ENCODE data around the gene CYP26B1.

The CYP26B1 gene

GRCh38 chr2:72133721-72134407 is 13.8 kb downstream of the CYP26B1 start:
- Histone ChIP-seq H3K27me3 (replicated peaks in 2 of 5; ENCODE audit: control insufficient read depth in 4 of 5, insufficient read depth in 5 of 5, low read length in 4 of 5) (peaks cover 0 to 24% (median 7%) of the 10 kb centered on the region in 5 experiments), H3K36me3 (ENCODE audit: control insufficient read depth in 4 of 4, insufficient read depth in 4 of 4, low read length in 3 of 4) (no peaks in the 10 kb centered on the region), H3K27ac (ENCODE audit: insufficient read depth in 1 of 2, low read depth in 1 of 2, low read length in 2 of 2, poor library complexity in 1 of 2, severe bottlenecking in 2 of 2) (no peak overlapping the region), H3K4me1 (ENCODE audit: control extremely low read depth in 1 of 4, control insufficient read depth in 4 of 4, insufficient read depth in 4 of 4, low read length in 3 of 4) (no peaks in the 10 kb centered on the region), H3K4me3 (ENCODE audit: control insufficient read depth in 1 of 7, extremely low read depth in 1 of 7, insufficient read depth in 4 of 7, low read depth in 2 of 7, low read length in 6 of 7) (no peak overlapping the region), H3K9me3 (ENCODE audit: control extremely low read depth in 1 of 5, control insufficient read depth in 4 of 5, insufficient read depth in 2 of 5, low read depth in 1 of 5, low read length in 4 of 5) (no peaks in the 10 kb centered on the region)
- WGBS (ENCODE audit: insufficient coverage) = 89% methylated on average over 2 of the region's 11 CpGs
- DNase-seq = no peak
- POLR2A ChIA-PET = no interaction called here
- CTCF ChIA-PET = no interaction called here

GRCh38 chr2:72132981-72133720 is 14.5 kb downstream of the CYP26B1 start:
- H3K27ac ChIP-seq (ENCODE audit: insufficient read depth in 1 of 2, low read depth in 1 of 2, low read length in 2 of 2, poor library complexity in 1 of 2, severe bottlenecking in 2 of 2) = no peak overlapping the region
- H3K4me3 ChIP-seq (ENCODE audit: control insufficient read depth in 1 of 7, extremely low read depth in 1 of 7, insufficient read depth in 4 of 7, low read depth in 2 of 7, low read length in 6 of 7) = no peak overlapping the region
- H3K36me3 ChIP-seq (ENCODE audit: control insufficient read depth in 4 of 4, insufficient read depth in 4 of 4, low read length in 3 of 4) = no peaks in the 10 kb centered on the region
- WGBS (ENCODE audit: insufficient coverage) = 97% methylated on average over 14 of the region's 29 CpGs
- H3K27me3 ChIP-seq (replicated peaks in 2 of 5; ENCODE audit: control insufficient read depth in 4 of 5, insufficient read depth in 5 of 5, low read length in 4 of 5) = peaks cover 0 to 24% (median 7%) of the 10 kb centered on the region in 5 experiments
- no peak for DNase-seq
- ChIA-PET POLR2A (no interaction called here), CTCF (no interaction called here)
- H3K9me3 ChIP-seq (ENCODE audit: control extremely low read depth in 1 of 5, control insufficient read depth in 4 of 5, insufficient read depth in 2 of 5, low read depth in 1 of 5, low read length in 4 of 5) = no peaks in the 10 kb centered on the region
- no peaks in the 10 kb centered on the region for H3K4me1 ChIP-seq (ENCODE audit: control extremely low read depth in 1 of 4, control insufficient read depth in 4 of 4, insufficient read depth in 4 of 4, low read length in 3 of 4)

- Histone ChIP-seq H3K9me3 (ENCODE audit: control extremely low read depth in 1 of 5, control insufficient read depth in 4 of 5, insufficient read depth in 2 of 5, low read depth in 1 of 5, low read length in 4 of 5) (no peaks in the 10 kb centered on the region), H3K4me3 (ENCODE audit: control insufficient read depth in 1 of 7, extremely low read depth in 1 of 7, insufficient read depth in 4 of 7, low read depth in 2 of 7, low read length in 6 of 7) (no peak overlapping the region), H3K4me1 (ENCODE audit: control extremely low read depth in 1 of 4, control insufficient read depth in 4 of 4, insufficient read depth in 4 of 4, low read length in 3 of 4) (no peaks in the 10 kb centered on the region), H3K36me3 (ENCODE audit: control insufficient read depth in 4 of 4, insufficient read depth in 4 of 4, low read length in 3 of 4) (no peaks in the 10 kb centered on the region), H3K27me3 (replicated peaks in 2 of 5; ENCODE audit: control insufficient read depth in 4 of 5, insufficient read depth in 5 of 5, low read length in 4 of 5) (peaks cover 0 to 24% (median 7%) of the 10 kb centered on the region in 5 experiments), H3K27ac (ENCODE audit: insufficient read depth in 1 of 2, low read depth in 1 of 2, low read length in 2 of 2, poor library complexity in 1 of 2, severe bottlenecking in 2 of 2) (no peak overlapping the region)
- no peak for DNase-seq
- CTCF ChIA-PET = no interaction called here
- WGBS (ENCODE audit: insufficient coverage) = 96% methylated on average over 27 of the region's 37 CpGs
- POLR2A ChIA-PET = no interaction called here
Measured at GRCh38 chr2:72131916-72132841, 15.5 kb downstream of the CYP26B1 start.

DNA sequence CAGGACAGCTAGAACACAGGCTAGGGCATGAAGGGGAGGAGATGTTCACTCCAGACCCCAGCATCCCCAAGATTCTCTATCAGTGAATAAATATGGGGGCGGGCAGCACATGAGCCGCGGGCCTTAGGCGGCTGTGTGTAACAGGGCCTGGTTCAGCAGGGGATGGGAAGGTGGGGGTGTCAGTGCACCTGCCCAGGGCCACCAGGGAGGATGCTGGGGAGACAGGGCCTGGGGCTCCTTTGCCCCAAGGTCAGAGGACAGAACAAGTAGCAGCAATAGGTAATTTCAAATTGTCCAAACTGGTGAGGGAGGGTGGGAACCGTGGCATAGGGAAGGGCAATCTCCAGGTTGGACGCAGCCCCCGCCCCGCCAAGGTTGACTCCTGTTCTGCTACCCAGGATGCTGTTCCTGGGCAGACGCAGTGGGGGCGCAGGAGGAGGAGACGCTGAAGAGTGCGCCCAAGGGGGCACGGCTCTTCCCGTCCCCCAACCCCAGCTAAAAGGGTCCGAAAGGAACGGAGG is 16.2 kb downstream of the CYP26B1 start:
- CTCF ChIA-PET = no interaction called here
- Histone ChIP-seq H3K4me3 (ENCODE audit: control insufficient read depth in 1 of 7, extremely low read depth in 1 of 7, insufficient read depth in 4 of 7, low read depth in 2 of 7, low read length in 6 of 7) (no peak overlapping the region), H3K27me3 (replicated peaks in 2 of 5; ENCODE audit: control insufficient read depth in 4 of 5, insufficient read depth in 5 of 5, low read length in 4 of 5) (peaks cover 0 to 24% (median 7%) of the 10 kb centered on the region in 5 experiments), H3K4me1 (ENCODE audit: control extremely low read depth in 1 of 4, control insufficient read depth in 4 of 4, insufficient read depth in 4 of 4, low read length in 3 of 4) (no peaks in the 10 kb centered on the region), H3K9me3 (ENCODE audit: control extremely low read depth in 1 of 5, control insufficient read depth in 4 of 5, insufficient read depth in 2 of 5, low read depth in 1 of 5, low read length in 4 of 5) (no peaks in the 10 kb centered on the region), H3K36me3 (ENCODE audit: control insufficient read depth in 4 of 4, insufficient read depth in 4 of 4, low read length in 3 of 4) (no peaks in the 10 kb centered on the region), H3K27ac (ENCODE audit: insufficient read depth in 1 of 2, low read depth in 1 of 2, low read length in 2 of 2, poor library complexity in 1 of 2, severe bottlenecking in 2 of 2) (no peak overlapping the region)
- no peak for DNase-seq
- POLR2A ChIA-PET = no interaction called here
- 96% methylated on average over 13 of the region's 16 CpGs for WGBS (ENCODE audit: insufficient coverage)

DNA sequence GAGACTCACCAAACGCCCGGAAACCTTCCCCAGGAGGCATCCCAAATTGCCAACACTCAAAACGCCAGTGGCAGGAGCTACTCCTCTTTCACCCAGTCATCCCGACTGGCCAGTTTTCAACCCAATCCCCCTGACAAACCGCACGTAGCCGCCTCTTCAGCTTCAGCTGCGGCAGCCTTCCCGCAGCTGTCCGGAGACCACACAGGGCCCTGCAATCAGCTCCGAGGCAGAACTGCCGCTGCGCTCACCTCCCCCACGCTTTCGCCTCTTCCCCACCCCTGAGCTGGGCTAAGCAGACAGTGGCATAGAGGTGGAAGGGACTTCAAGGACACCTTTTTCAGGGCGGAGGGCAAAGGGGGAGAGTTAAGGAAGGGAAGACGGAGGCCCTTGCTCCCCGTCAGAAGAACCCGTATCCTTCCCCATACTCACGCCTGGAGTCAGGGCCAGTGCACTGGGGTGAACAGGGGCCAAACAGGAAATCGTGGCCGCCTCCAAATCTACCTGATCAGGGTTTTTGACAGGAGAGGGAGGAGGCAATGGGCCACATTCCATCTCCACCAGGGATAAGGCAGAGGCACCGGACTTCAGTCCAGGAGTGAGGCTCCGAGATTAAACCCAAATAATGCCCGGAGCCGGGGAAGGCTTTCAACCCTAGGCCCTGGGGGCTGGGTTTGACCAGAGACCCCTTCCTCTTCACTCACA is 16.9 kb downstream of the CYP26B1 start:
- POLR2A ChIA-PET = no interaction called here
- no peaks in the 10 kb centered on the region for H3K4me1 ChIP-seq (ENCODE audit: control extremely low read depth in 1 of 4, control insufficient read depth in 4 of 4, insufficient read depth in 4 of 4, low read length in 3 of 4)
- no peak overlapping the region for H3K4me3 ChIP-seq (ENCODE audit: control insufficient read depth in 1 of 7, extremely low read depth in 1 of 7, insufficient read depth in 4 of 7, low read depth in 2 of 7, low read length in 6 of 7)
- DNase-seq = no peak
- no peaks in the 10 kb centered on the region for H3K36me3 ChIP-seq (ENCODE audit: control insufficient read depth in 4 of 4, insufficient read depth in 4 of 4, low read length in 3 of 4)
- H3K27me3 ChIP-seq (replicated peaks in 2 of 5; ENCODE audit: control insufficient read depth in 4 of 5, insufficient read depth in 5 of 5, low read length in 4 of 5) = peaks cover 0 to 24% (median 7%) of the 10 kb centered on the region in 5 experiments
- 62% methylated on average over 12 of the region's 26 CpGs for WGBS (ENCODE audit: insufficient coverage)
- H3K9me3 ChIP-seq (ENCODE audit: control extremely low read depth in 1 of 5, control insufficient read depth in 4 of 5, insufficient read depth in 2 of 5, low read depth in 1 of 5, low read length in 4 of 5) = no peaks in the 10 kb centered on the region
- H3K27ac ChIP-seq (ENCODE audit: insufficient read depth in 1 of 2, low read depth in 1 of 2, low read length in 2 of 2, poor library complexity in 1 of 2, severe bottlenecking in 2 of 2) = no peak overlapping the region
- CTCF ChIA-PET = interaction anchor here (0.8 to 1.5 kb wide), 2 partner anchors 11 to 21 kb away, joined by 3 read pairs; no protein-coding TSS in a partner anchor

- ChIA-PET CTCF (interaction anchor here (0.8 to 1.5 kb wide), 2 partner anchors 12 to 22 kb away, joined by 3 read pairs; no protein-coding TSS in a partner anchor), POLR2A (no interaction called here)
- WGBS (ENCODE audit: insufficient coverage) = 91% methylated on average over 6 of the region's 9 CpGs
- no peaks in the 10 kb centered on the region for H3K4me1 ChIP-seq (ENCODE audit: control extremely low read depth in 1 of 4, control insufficient read depth in 4 of 4, insufficient read depth in 4 of 4, low read length in 3 of 4)
- no peak overlapping the region for H3K27ac ChIP-seq (ENCODE audit: insufficient read depth in 1 of 2, low read depth in 1 of 2, low read length in 2 of 2, poor library complexity in 1 of 2, severe bottlenecking in 2 of 2)
- no peaks in the 10 kb centered on the region for H3K9me3 ChIP-seq (ENCODE audit: control extremely low read depth in 1 of 5, control insufficient read depth in 4 of 5, insufficient read depth in 2 of 5, low read depth in 1 of 5, low read length in 4 of 5)
- H3K36me3 ChIP-seq (ENCODE audit: control insufficient read depth in 4 of 4, insufficient read depth in 4 of 4, low read length in 3 of 4) = no peaks in the 10 kb centered on the region
- H3K4me3 ChIP-seq (ENCODE audit: control insufficient read depth in 1 of 7, extremely low read depth in 1 of 7, insufficient read depth in 4 of 7, low read depth in 2 of 7, low read length in 6 of 7) = no peak overlapping the region
- DNase-seq = no peak
- H3K27me3 ChIP-seq (replicated peaks in 2 of 5; ENCODE audit: control insufficient read depth in 4 of 5, insufficient read depth in 5 of 5, low read length in 4 of 5) = peaks cover 0 to 21% (median 7%) of the 10 kb centered on the region in 5 experiments
Measured at GRCh38 chr2:72129681-72130340, 17.9 kb downstream of the CYP26B1 start.

Data from common myeloid progenitor, CD34-positive (primary cell).